ENCODE results near the gene KRR1.
"Not testable (repeated sequence)": the region's sequence is repeated elsewhere in the genome, so short reads cannot be mapped to it uniquely, and the experiment has no call there.

KRR1 gene

DNA sequence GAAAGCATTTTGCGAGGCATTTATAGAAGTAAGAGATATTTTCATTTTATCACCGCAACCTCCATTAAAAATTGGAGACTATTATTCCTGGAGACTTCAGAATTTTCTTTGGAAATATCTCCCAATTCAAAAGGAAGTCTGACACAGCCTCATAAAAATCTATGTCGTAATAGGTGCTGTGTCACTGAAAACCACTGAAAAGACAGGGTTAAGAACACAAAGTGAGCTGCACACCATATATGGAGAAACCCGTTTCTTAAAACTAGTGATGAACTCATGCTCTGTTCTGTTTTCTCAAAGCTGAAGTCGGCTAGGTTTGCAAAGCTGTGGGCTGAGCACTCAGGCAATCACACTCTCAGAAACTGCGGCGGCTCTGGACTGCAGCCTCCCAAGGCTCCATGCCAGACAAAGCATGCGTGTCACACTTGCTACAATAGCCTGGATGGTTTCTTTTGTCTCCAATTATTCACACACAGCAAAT is 30.9 kb downstream of the KRR1 start, which contains the start of gene GLIPR1:
GLIPR1 (plus strand) TSS at position 287 of the 481 bp plus-strand sequence; CDS start at position 413, 126 bp downstream.
- in situ Hi-C loops (cut with MboI; ENCODE audit: low sequenced_read_pairs): loop anchor here (10.0 kb wide), 1 partner anchor 146 kb away; the partner anchor contains the start of genes CAPS2 and GLIPR1L1

DNA sequence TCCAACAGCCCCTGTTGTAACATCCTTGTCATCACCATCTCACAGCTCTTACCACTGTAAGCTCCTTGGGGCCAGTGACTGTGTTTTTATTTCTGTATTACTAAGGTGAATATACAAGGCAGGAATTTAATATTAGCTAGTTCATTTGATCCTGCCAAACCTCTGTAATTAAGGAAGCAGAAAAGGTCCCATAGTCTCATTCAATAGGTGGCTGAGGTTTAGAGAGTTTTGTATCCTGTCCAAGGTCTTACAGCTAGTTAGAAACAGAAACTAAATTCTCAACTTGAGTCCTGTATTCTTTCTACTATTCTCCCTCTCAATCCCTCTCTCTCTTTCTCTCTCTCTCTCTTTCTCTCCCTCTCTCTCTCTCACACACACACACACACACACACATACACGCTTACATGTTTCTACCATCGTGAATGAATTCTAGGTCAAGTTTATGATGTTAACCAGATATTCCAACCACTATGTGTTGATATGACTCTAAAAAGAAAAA is 31.4 kb downstream of the KRR1 start:
- in situ Hi-C loops (cut with MboI; ENCODE audit: low sequenced_read_pairs): loop anchor here (10.0 kb wide), 1 partner anchor 145 kb away; the partner anchor contains the start of genes CAPS2 and GLIPR1L1

DNA sequence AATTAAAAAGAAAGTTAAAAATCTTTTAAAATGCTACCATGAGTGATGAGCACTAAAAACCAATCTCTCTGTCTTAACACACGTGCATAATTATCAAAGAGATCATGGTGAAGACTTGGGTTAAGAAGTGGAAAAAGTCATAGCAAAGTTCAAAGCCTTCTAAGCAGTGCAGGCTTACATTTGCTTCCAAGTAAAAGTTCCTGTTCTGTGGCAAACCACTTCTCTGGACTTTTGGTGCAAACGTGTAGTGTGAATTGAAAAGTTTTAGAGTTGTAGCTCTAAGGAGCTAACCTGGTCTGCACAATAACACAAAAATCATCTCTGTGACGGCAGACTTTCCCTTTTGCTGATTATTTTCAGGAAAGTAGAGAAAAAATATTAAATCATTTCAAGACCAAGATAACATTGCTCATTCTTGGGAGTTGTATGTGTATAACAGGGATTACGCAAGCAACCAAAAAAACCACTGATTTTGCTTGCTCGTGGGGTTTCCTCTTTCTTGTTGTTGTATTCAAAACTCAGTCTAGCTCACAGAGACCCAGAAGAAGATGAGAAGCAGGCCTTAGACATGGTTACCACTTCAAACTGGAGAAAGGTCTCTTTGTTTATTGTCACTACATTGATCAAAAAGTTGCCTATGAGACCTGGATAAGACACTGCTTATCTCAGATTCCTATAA is 33.2 kb downstream of the KRR1 start:
- in situ Hi-C loops (cut with MboI; ENCODE audit: low sequenced_read_pairs): no loop called here

DNA sequence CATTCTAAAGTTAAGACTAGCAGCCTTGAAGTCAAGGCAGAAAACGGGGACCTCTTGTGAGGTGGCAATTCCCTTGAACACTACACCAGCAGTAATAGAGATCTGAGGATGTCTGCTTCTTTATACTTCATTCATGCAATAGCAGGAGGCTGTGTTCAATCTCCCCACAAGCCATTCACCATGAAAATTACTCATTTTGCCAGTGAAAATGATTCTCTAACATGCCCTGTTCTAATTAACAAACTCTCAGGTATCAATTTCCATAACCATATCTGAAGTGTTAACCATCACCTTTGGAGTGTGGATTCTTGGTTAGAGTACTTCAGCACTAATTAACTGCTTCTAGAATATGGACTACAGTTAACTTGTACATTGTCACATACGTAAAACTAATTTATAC is 34.3 kb downstream of the KRR1 start:
- in situ Hi-C loops (cut with MboI; ENCODE audit: low sequenced_read_pairs): no loop called here

DNA sequence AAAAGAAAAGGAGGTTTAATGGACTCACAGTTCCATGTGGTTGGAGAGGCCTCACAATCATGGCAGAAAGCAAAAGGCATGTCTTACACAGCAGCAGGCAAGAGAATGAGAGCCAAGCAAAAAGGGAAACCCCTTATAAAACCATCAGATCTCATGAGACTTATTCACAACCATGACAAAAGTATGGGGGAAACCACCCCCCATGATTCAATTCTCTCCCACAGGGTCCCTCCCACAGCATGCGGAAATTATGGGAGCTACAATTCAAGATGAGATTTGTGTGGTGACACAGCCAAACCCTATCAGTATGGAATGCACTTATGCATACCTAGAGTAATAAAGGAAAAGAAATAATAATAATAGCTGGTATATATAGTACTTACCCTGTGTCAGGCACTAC is 35.3 kb downstream of the KRR1 start:
- in situ Hi-C loops (cut with MboI; ENCODE audit: low sequenced_read_pairs): no loop called here

DNA sequence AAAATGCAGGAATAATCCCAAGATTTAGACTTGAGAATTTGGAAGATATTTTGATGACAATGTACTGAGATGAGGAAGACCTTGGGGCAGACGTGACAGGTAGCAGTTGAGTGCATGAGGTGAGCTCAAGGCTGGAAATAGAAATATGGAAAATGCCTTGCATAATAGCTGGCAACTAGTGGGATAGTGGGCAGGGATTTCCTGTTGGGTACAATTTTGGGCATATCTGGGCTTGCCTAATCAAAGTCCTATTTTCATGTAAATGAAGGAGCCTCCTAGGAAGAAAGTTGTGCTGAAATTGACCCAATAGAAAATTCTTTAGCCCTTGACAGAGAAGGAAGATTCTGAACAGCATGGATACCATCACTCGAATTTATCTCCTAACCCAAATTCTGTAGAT is 37.3 kb downstream of the KRR1 start:
- in situ Hi-C loops (cut with MboI; ENCODE audit: low sequenced_read_pairs): no loop called here

DNA sequence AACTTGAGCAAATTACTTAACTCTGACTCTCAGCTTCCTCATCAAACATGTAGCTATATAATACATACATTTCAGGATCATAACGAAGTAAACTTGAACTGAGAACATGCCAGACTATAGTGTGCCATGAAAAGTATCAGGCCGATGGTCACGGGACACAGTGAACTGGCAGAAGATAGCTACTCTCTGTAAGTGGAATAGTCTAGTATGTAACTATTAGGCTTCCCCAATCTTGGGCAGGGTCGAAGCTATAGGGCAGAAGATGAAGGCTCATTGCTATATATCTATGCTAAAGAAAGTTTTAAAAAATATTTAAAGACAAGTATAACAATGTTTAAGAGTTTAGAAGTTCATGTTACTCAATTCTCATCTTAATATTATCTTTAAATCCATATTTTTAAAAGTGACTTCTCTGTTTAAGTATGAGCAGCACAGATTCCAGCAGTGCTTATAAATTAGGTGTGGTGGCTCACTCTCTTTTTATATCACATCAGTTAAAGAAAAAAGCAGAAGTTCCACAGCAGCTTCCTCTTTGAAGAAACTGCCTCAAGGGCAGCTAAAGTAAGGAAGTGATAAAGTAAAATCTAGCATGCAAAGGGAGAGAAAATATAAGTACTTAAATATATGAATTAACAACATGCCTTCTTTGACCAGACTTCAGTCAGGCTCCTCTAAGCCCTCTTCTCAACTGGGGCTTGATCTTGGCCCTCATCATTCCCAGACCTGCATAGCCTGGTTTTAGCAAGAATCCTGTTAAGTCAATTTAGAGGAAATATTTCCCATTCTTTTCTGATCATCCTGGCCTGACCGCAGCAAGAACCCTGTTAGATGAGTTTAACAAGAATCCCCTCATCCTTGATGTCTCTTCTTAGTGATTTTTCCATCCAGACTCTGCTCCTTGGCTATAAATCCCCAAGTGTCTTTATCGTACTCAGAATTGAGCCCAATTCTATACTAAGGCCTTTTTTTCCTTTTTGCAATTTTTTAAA is 39.2 kb downstream of the KRR1 start:
- in situ Hi-C loops (cut with MboI; ENCODE audit: low sequenced_read_pairs): no loop called here

DNA sequence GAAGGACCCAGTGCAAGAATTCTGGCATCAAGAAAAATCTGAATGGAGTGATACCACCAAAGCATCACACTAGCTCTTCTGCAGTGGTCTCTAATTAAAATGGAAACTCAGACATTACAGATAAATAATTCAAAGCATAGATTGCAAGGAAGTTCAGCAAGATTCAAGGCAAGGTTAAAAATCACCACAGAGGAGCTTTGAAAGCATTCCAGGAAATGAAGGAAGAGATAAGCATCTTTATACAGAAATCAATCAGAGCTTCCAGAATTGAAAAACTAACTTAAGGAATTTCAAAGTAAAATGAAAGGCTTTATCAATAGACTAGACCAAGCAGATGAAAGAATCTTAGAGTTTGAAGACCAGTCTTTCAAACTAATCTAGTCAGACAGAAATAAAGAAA is 51.2 kb downstream of the KRR1 start:
- in situ Hi-C loops (cut with MboI; ENCODE audit: low sequenced_read_pairs): no loop called here

DNA sequence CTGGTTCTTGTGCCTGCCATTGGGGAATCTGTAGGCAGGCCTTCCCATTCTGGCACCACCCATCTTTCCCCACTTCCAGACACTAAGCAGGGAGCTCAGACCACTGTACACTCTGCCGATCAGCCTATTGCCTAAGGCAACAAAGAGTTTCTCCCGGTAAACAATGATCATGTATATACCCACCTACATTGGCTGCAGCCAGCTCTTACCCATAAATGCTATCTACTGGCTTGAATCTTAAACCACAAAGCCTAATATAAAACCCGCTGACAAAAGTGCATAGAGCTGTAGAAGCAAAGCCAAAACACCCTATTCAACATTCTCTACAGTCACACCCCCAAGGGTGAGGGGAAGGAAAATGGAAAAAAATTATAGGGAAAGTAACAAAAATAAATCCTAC is 51.7 kb downstream of the KRR1 start:
- in situ Hi-C loops (cut with MboI; ENCODE audit: low sequenced_read_pairs): no loop called here

DNA sequence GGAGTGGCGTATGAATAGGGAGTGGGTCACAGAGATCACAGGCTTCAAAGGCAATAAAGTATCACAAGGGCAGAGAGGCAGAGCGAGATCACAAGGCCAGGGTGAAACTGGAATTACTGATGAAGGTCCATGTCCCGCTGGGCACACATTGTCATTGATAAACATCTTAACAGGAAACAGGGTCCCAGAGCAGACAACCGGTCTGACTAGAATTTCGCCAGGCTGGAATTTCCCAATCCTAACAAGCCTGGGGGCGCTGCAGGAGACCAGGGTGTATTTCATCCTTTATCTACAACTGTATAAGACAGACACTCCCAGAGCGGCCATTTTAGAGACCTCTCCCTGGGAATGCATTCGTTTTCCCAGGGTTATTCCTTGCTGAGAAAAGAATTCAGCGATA is 53.5 kb downstream of the KRR1 start:
- in situ Hi-C loops (cut with MboI; ENCODE audit: low sequenced_read_pairs): not testable (repeated sequence)

DNA sequence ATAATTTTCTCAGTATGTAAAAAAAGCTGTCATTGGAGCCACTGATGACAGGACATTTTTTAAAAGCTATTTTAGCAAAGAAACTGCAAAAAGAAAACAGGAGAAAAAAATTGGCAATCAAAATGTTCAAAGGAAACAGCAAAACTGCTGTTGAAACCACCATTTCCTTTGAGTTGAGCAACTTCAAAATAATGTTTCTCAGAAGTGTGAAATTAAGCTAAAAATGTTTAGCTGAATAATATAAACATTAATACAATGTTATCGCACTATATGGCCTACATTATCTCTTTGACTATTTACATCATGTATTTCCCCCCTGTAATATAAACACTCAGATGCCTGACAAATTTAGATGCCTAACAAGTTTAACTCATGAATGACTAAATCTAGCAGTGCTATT is 54.2 kb downstream of the KRR1 start:
- in situ Hi-C loops (cut with MboI; ENCODE audit: low sequenced_read_pairs): no loop called here

DNA sequence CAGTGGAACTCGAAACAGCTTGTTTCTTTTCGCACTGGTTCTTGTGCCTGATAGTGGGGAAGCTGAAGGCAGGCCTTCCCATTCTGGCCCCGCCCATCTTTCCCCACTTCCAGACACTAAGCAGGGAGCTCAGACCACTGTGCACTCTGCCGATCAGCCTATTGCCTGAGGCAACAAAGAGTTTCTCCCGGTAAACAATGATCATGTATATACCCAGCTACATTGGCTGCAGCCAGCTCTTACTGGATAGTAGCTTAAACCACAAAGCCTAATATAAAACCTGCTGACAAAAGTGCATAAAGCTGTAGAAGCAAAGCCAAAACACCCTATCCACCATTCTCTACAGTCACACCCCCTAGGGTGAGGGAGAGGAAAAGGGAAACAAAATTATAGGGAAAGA is 55.6 kb downstream of the KRR1 start:
- in situ Hi-C loops (cut with MboI; ENCODE audit: low sequenced_read_pairs): no loop called here

DNA sequence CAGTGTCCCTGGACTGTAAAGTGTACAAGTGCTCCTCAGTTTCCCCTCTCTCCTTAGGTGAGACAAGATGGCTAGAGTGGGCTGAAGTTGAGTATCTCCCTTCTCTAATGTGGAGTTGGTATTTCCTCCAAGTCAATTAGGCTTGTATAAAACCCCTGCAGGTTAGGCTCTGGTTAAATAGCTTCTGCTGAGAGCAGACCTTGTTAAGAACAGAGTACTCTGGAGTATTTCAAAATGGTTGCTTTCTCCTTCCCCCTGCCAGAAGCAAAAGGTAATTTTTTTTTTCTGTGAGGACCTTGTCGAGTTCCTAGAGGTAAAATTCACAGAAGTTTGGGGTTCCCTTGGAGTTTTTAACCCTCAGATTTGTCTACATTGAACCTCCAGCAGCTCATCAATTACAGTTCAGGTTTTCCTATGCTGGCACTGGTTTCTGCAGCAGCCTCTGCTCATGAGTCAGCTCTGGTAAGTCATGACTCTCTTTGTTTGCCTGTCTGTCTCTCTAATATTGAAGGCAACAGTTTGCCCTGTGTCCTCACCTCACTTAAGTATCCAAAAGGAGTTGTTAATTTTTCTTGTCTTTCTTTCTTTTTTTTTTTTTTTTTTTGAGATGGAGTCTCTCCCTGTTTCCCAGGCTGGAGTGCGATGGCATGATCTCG is 58.6 kb downstream of the KRR1 start:
- in situ Hi-C loops (cut with MboI; ENCODE audit: low sequenced_read_pairs): no loop called here

DNA sequence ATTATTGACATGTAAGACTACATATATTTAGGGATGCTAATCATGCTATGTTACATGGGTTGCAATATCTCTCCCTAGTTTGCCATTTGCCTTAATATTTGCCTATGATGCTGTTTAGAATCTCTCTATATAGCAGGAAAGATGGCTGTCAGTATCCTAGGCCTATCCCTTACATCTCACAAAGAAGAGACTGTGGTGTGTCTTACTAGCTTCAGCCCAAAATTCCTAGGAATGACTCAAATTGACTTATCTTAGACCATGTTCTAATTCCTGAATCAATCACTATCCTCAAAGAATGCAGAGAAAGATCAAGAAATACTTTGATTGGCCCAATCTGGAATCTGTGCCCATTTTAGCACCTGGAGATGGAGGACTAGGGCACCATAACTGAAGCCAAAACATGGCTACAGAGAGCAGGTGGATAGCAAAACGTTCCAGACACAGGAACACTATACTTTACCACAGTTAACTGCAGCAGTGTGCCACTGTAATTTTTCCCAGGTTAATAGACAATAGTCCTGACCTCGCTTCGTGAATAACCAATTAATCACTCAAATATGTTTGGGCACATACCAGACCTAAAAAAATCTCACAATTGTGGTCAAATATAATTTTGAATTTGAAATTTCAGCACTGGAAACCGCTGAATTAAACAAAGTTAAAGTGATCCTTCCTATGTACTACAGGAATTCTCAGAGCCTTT is 63.6 kb downstream of the KRR1 start:
- in situ Hi-C loops (cut with MboI; ENCODE audit: low sequenced_read_pairs): no loop called here

DNA sequence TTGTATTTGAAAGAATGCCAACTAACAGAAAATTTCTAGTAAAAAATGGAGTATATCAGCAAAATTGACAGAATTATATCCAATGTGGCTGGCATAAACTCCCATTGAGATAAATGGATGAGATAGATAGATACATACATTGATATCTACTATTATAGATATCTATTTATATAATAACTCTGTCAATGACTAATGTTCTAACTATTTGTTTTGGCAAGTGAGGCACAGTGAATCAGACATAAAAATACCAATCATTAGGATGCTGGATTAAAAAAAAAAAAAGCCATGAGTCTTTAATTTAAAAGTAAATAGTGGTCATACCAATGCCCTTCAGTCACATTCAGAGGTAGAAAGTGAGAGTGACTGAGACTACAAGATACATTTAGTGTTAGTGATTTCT is 64.6 kb downstream of the KRR1 start:
- in situ Hi-C loops (cut with MboI; ENCODE audit: low sequenced_read_pairs): no loop called here

DNA sequence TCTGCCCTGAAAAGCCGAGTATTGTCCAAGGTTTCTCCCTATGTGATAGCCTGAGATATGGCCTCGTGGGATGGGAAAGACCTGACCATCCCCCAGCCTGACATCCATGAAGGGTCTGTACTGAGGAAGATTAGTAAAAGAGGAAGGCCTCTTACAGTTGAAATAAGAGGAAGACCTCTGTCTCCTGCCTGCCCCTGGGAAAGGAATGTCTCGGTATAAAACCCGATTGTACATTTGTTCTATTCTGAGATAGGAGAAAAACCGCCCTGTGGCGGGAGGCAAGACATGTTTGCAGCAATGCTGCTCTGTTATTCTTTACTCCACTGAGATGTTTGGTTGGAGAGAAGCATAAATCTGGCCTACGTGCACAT is 66.3 kb downstream of the KRR1 start:
- in situ Hi-C loops (cut with MboI; ENCODE audit: low sequenced_read_pairs): not testable (repeated sequence)

DNA sequence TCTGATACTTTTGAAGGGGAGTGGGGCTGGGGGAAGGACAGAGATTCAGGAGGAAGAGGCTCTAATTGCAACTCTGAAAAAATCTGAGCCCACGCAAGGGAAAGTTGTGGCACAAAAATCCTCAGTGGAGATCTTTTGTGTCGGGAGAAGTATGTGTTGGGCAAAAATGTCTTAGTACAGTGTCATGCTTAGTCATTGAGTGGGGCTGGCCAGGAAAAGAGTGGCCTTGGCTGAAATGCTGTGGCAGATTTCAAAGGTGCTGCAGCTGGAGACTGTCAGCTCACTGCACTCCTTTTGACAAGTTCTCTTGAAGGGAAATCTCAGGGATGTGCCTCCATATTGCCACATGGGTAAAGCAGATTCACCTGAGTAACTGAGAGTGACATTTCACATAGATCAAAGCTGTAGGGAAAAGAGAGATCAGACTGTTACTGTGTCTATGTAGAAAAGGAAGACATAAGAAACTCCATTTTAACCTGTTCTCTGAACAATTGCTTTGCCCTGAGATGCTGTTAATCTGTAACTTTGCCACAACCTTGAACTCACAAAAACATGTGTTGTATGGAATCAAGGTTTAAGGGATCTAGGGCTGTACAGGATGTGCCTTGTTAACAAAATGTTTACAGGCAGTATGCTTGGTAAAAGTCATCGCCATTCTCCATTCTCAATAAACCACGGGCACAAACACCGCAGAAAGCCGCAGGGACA is 66.8 kb downstream of the KRR1 start:
- in situ Hi-C loops (cut with MboI; ENCODE audit: low sequenced_read_pairs): no loop called here

DNA sequence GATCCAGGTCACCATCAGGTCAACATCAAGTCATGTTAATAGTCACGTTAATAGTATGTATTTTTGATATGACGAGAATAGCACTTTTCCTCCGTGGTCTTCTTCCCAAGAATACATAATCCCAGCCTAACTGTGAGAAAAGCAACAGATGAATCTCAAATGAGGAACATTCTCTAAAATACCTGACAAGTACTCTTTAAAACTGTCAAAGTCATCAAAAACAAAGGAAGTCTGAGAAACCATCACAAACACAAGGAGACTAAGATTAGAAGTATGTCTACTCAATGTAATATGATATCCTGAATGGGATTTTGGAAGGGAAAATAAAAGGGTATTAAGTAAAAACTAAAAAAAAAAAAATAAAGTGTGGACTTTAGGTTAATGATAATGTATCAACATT is 67.7 kb downstream of the KRR1 start:
- in situ Hi-C loops (cut with MboI; ENCODE audit: low sequenced_read_pairs): no loop called here

DNA sequence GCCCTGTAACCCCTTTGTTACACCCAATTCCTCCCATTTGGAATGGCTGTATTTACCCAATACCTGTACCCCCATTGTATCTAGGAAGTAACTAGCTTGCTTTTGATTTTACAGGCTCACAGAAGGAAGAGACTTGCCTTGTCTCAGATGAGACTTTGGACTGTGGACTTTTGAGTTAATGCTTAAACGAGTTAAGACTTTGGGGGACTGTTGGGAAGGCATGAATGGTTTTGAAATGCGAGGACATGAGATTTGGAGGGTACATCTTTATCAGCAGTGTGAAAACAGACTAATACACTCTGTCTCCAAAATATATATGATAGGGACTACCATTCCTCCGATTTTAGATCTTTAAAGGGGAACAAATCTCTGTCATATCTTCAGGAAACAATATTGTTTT is 69.0 kb downstream of the KRR1 start:
- in situ Hi-C loops (cut with MboI; ENCODE audit: low sequenced_read_pairs): not testable (repeated sequence)

Measured in HL-60/S4 (cell line).